ENCODE measurements around the gene ACLY.

ACLY gene

DNA sequence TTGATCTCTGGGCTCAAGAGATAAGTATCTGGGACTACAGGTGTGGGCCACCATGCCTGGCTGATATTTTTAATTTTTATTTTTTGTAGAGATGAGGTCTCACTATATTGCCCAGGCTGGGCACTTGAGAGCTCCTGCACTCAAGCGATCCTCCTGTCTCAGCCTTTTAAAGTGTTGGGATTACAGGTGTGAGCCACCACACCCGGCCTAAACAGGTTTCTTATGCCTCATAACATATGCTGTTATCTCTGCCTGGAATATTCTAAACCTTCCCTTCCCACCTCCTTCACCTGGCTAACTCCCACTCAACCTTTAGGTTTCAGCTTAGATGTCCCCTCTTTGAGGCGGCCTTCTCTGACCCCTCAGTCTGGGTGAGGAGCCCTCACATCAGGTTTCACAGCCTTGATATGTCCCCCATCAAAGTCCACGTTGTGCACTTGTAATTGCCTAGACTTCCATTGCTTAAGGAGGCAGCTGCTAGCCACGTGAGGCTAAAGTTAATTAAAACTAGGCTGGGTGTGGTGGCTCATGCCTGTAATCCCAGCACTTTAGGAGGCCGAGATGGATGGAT, 39.2 kb upstream of the ACLY start:
- H3K27me3 ChIP-seq (ENCODE audit: control insufficient read depth, insufficient read depth, low read length), result no peaks in the 10 kb centered on the region
- peaks cover 16% of the 10 kb centered on the region for H3K4me1 ChIP-seq (ENCODE audit: control insufficient read depth, insufficient read depth, low read length)
- no peaks in the 10 kb centered on the region for H3K36me3 ChIP-seq (ENCODE audit: control insufficient read depth, insufficient read depth, low read length)
- H3K9me3 ChIP-seq (ENCODE audit: control insufficient read depth, insufficient read depth, low read length), result no peaks in the 10 kb centered on the region
- H3K4me3 ChIP-seq (ENCODE audit: low read depth, low read length), result no peak overlapping the region
- H3K9ac ChIP-seq (ENCODE audit: low read depth, low read length), result no peak overlapping the region
- no peak overlapping the region for H3K27ac ChIP-seq (ENCODE audit: low read depth, low read length)

DNA sequence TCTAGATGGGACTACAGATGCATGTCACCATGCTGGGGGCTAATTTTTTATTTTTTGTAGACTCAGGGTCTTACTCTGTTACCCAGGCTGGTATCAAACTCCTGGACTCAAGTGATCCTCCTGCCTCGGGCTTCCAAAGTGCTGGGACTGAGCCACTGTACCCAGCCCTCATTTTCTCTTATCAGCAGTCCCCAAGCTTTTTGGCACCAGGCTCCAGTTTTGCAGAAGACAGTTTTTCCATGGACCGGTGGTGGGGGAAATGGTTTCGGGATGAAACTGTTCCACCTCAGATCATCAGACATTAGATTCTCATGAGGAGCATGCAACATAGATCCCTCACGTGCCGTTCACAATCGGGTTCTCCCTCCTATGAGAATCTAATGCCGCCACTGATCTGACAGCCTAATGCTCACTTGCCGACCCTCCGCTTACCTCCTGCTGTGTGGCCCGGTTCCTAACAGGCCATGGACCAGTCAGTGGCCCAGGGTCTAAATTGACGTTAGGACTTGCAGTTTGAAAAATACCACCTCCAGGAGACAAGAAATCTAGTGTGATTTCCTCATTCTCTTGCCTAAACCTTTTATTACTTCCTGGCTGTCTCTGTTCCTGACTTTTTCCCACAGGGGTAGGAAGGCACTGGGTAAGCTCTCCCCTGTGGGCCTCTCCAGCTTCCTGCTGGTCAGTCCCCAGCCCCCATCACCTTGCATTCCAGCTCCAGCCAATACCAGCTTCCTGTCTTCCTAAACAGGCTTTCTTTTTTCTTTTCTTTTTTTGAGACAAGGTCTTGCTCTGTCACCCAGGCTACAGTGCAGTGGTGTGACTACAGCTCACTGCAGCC, 38.5 kb upstream of the ACLY start:
- Histone ChIP-seq H3K9ac (ENCODE audit: low read depth, low read length) (no peak overlapping the region), H3K36me3 (ENCODE audit: control insufficient read depth, insufficient read depth, low read length) (no peaks in the 10 kb centered on the region), H3K4me1 (ENCODE audit: control insufficient read depth, insufficient read depth, low read length) (peaks cover 16% of the 10 kb centered on the region), H3K27ac (ENCODE audit: low read depth, low read length) (no peak overlapping the region), H3K4me3 (ENCODE audit: low read depth, low read length) (no peak overlapping the region), H3K27me3 (ENCODE audit: control insufficient read depth, insufficient read depth, low read length) (no peaks in the 10 kb centered on the region), H3K9me3 (ENCODE audit: control insufficient read depth, insufficient read depth, low read length) (no peaks in the 10 kb centered on the region)

DNA sequence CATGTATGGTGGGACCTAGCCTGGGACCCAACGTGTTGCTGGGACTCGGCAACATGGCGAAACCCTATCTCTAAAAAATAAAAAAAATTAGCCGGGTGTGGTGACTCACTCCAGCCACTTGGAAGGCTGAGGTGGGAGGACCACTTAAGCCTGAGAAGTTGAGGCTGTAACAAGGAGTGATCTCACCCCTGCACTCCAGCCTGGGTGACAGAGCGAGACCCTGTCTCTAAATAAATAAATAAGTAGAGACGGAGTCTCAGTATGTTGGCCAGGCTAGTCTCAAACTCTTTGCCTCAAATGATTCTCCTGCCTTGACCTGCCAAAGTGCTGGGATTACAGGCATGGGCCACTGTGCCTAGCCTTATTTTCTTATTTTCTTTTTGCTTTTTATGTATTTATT, 37.8 kb upstream of the ACLY start:
- Histone ChIP-seq H3K27ac (ENCODE audit: low read depth, low read length) (no peak overlapping the region), H3K9ac (ENCODE audit: low read depth, low read length) (no peak overlapping the region), H3K27me3 (ENCODE audit: control insufficient read depth, insufficient read depth, low read length) (no peaks in the 10 kb centered on the region), H3K9me3 (ENCODE audit: control insufficient read depth, insufficient read depth, low read length) (no peaks in the 10 kb centered on the region), H3K4me3 (ENCODE audit: low read depth, low read length) (no peak overlapping the region), H3K36me3 (ENCODE audit: control insufficient read depth, insufficient read depth, low read length) (no peaks in the 10 kb centered on the region), H3K4me1 (ENCODE audit: control insufficient read depth, insufficient read depth, low read length) (peaks cover 16% of the 10 kb centered on the region)

DNA sequence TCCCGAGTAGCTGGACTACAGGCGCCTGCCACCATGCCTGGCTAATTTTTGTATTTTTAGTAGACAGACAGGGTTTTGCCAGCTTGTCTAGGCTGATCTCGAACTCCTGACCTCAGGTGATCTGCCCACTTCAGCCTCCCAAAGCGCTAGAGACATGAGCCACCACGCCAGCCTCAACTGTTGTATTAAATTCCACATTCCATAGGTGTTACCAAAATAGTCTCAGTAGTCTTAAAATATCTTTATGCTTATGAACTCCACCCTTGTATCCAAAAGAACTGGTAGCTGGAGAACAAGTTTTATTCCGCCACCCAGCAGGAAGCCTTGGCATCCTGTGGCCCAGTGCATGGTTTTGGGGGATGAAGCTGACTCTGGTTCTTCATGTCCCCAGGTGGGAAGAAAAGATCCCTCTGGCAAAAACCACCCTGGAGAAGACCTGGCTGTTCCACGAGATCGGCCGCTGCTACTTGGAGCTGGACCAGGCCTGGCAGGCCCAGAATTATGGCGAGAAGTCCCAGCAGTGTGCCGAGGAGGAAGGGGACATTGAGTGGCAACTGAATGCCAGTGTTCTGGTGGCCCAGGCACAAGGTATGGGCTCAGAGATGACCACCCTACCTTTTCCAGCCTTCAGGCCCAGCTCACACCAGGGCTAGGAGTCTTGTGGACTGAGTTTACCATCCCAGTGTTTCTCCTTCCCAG, 30.2 kb upstream of the ACLY start:
- no peaks in the 10 kb centered on the region for H3K4me1 ChIP-seq (ENCODE audit: control insufficient read depth, insufficient read depth, low read length)

GRCh38 chr17:41944943-41945342, 26.2 kb upstream of the ACLY start:
- Histone ChIP-seq H3K9ac (ENCODE audit: low read depth, low read length) (no peak overlapping the region), H3K4me1 (ENCODE audit: control insufficient read depth, insufficient read depth, low read length) (no peaks in the 10 kb centered on the region), H3K36me3 (ENCODE audit: control insufficient read depth, insufficient read depth, low read length) (no peaks in the 10 kb centered on the region), H3K4me3 (ENCODE audit: low read depth, low read length) (no peak overlapping the region), H3K9me3 (ENCODE audit: control insufficient read depth, insufficient read depth, low read length) (no peaks in the 10 kb centered on the region), H3K27me3 (ENCODE audit: control insufficient read depth, insufficient read depth, low read length) (no peaks in the 10 kb centered on the region), H3K27ac (ENCODE audit: low read depth, low read length) (no peak overlapping the region)

More for the DNA sequence above, 30.2 kb upstream of the ACLY start:
- no peaks in the 10 kb centered on the region for H3K27me3 ChIP-seq (ENCODE audit: control insufficient read depth, insufficient read depth, low read length)
- no peak overlapping the region for H3K27ac ChIP-seq (ENCODE audit: low read depth, low read length)
- no peak overlapping the region for H3K4me3 ChIP-seq (ENCODE audit: low read depth, low read length)
- H3K36me3 ChIP-seq (ENCODE audit: control insufficient read depth, insufficient read depth, low read length), result no peaks in the 10 kb centered on the region
- H3K9me3 ChIP-seq (ENCODE audit: control insufficient read depth, insufficient read depth, low read length), result no peaks in the 10 kb centered on the region
- H3K9ac ChIP-seq (ENCODE audit: low read depth, low read length), result no peak overlapping the region

DNA sequence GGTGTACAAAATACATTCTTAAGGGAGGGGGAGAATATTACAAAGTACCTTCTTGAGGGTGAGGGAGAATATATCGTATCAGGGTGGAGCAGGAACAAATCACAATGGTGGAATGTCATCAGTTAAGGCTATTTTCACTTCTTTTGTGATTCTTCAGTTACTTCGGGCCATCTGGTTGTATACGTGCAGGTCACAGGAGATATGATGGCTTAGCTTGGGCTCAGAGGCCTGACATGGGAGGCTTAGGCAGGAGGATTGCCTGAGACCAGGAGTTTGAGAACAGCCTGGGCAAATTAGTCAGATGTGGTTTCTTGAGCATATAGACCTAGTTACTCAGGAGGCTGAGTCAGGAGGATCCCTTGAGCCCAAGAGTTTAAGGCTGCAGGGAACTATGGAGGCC, 24.7 kb upstream of the ACLY start:
- no peaks in the 10 kb centered on the region for H3K36me3 ChIP-seq (ENCODE audit: control insufficient read depth, insufficient read depth, low read length)
- no peak overlapping the region for H3K9ac ChIP-seq (ENCODE audit: low read depth, low read length)
- no peak overlapping the region for H3K4me3 ChIP-seq (ENCODE audit: low read depth, low read length)
- no peak overlapping the region for H3K27ac ChIP-seq (ENCODE audit: low read depth, low read length)
- H3K9me3 ChIP-seq (ENCODE audit: control insufficient read depth, insufficient read depth, low read length), result no peaks in the 10 kb centered on the region
- no peaks in the 10 kb centered on the region for H3K27me3 ChIP-seq (ENCODE audit: control insufficient read depth, insufficient read depth, low read length)
- H3K4me1 ChIP-seq (ENCODE audit: control insufficient read depth, insufficient read depth, low read length), result no peaks in the 10 kb centered on the region

GRCh38 chr17:41942626-41943373, 24.0 kb upstream of the ACLY start:
- Histone ChIP-seq H3K4me3 (ENCODE audit: low read depth, low read length) (no peak overlapping the region), H3K4me1 (ENCODE audit: control insufficient read depth, insufficient read depth, low read length) (no peaks in the 10 kb centered on the region), H3K27ac (ENCODE audit: low read depth, low read length) (no peak overlapping the region), H3K27me3 (ENCODE audit: control insufficient read depth, insufficient read depth, low read length) (no peaks in the 10 kb centered on the region), H3K36me3 (ENCODE audit: control insufficient read depth, insufficient read depth, low read length) (no peaks in the 10 kb centered on the region), H3K9me3 (ENCODE audit: control insufficient read depth, insufficient read depth, low read length) (no peaks in the 10 kb centered on the region), H3K9ac (ENCODE audit: low read depth, low read length) (no peak overlapping the region)

GRCh38 chr17:41941168-41941567, 22.4 kb upstream of the ACLY start:
- Histone ChIP-seq H3K9me3 (ENCODE audit: control insufficient read depth, insufficient read depth, low read length) (no peaks in the 10 kb centered on the region), H3K27ac (ENCODE audit: low read depth, low read length) (no peak overlapping the region), H3K9ac (ENCODE audit: low read depth, low read length) (no peak overlapping the region), H3K4me1 (ENCODE audit: control insufficient read depth, insufficient read depth, low read length) (no peaks in the 10 kb centered on the region), H3K36me3 (ENCODE audit: control insufficient read depth, insufficient read depth, low read length) (no peaks in the 10 kb centered on the region), H3K27me3 (ENCODE audit: control insufficient read depth, insufficient read depth, low read length) (no peaks in the 10 kb centered on the region), H3K4me3 (ENCODE audit: low read depth, low read length) (no peak overlapping the region)

DNA sequence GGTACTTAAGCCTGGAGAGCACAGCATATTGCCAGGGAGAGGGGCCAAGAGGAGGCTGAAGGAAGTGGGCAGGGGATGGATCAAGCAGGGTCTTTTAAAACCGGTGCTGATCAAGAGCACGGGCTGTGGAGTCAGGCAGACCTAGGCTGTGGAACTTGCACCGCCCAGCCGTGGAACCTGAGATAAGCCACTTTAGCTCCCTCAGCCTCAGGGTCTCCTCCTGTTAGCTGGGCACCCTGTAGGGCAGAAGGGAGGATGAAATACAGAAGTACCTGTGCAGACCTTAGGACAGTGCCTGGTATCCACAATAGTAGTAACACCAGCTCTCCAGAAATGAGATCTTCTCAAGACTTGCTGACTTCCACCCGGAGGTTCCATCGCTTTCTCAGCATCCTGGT, 20.9 kb upstream of the ACLY start:
- Histone ChIP-seq H3K4me3 (ENCODE audit: low read depth, low read length) (no peak overlapping the region), H3K9me3 (ENCODE audit: control insufficient read depth, insufficient read depth, low read length) (no peaks in the 10 kb centered on the region), H3K4me1 (ENCODE audit: control insufficient read depth, insufficient read depth, low read length) (no peaks in the 10 kb centered on the region), H3K27me3 (ENCODE audit: control insufficient read depth, insufficient read depth, low read length) (no peaks in the 10 kb centered on the region), H3K27ac (ENCODE audit: low read depth, low read length) (no peak overlapping the region), H3K36me3 (ENCODE audit: control insufficient read depth, insufficient read depth, low read length) (no peaks in the 10 kb centered on the region), H3K9ac (ENCODE audit: low read depth, low read length) (no peak overlapping the region)

- no peak overlapping the region for H3K4me3 ChIP-seq (ENCODE audit: low read depth, low read length)
- no peaks in the 10 kb centered on the region for H3K4me1 ChIP-seq (ENCODE audit: control insufficient read depth, insufficient read depth, low read length)
- no peak overlapping the region for H3K9ac ChIP-seq (ENCODE audit: low read depth, low read length)
- H3K27ac ChIP-seq (ENCODE audit: low read depth, low read length), result no peak overlapping the region
- no peaks in the 10 kb centered on the region for H3K27me3 ChIP-seq (ENCODE audit: control insufficient read depth, insufficient read depth, low read length)
- H3K36me3 ChIP-seq (ENCODE audit: control insufficient read depth, insufficient read depth, low read length), result no peaks in the 10 kb centered on the region
- H3K9me3 ChIP-seq (ENCODE audit: control insufficient read depth, insufficient read depth, low read length), result no peaks in the 10 kb centered on the region
Observed at GRCh38 chr17:41939044-41939692, 20.4 kb upstream of the ACLY start.
